ENCODE results near the gene SORL1-AS1.

The SORL1-AS1 gene

DNA sequence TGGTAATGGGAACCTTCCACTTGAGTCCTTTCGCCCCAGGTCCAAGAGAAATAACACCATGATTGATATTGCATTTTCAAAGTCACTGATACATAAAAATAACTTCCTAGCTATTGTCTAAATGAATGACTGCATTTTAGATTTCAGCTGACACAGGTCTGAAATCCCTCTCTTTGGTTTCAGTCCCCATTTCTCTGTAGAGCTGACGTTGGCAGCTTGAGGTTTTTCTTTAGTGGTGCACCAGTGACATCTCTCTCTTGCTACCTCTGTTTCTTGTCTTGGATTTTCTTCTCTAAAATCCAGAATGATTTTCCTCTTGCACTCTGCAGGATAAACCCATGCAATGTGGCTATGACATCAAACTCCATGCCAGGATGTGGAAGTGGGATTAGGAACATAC lies 32.4 kb downstream of the SORL1-AS1 start:
- ATAC-seq (ENCODE audit: low read depth) (no peak), DNase-seq (no peak)
- Histone ChIP-seq H2BK120ac (ENCODE audit: low read depth, low read length) (no peak overlapping the region), H3K79me1 (ENCODE audit: low read depth in 1 of 2, low read length in 2 of 2) (no peaks in the 10 kb centered on the region), H2BK15ac (ENCODE audit: low read depth, low read length) (no peak overlapping the region), H3K36me3 (ENCODE audit: control insufficient read depth, insufficient read depth, low read length) (no peaks in the 10 kb centered on the region), H3K9me1 (ENCODE audit: insufficient read depth, low read length) (no peaks in the 10 kb centered on the region), H3K4ac (ENCODE audit: low read depth, low read length) (no peak overlapping the region), H4K5ac (ENCODE audit: low read depth, low read length) (no peak overlapping the region), H4K8ac (ENCODE audit: low read depth in 2 of 2, low read length in 2 of 2) (no peak overlapping the region), H4K20me1 (ENCODE audit: insufficient read depth, low read length) (no peaks in the 10 kb centered on the region), H3K23ac (ENCODE audit: low read depth, low read length) (no peak overlapping the region), H3K9me3 (ENCODE audit: control insufficient read depth, insufficient read depth, low read length) (no peaks in the 10 kb centered on the region), H3K27me3 (ENCODE audit: control insufficient read depth, insufficient read depth, low read length) (peaks cover 8% of the 10 kb centered on the region), H3K27ac (ENCODE audit: insufficient read depth, low read length) (no peak overlapping the region), H3K4me2 (ENCODE audit: low read depth, low read length) (no peak overlapping the region), H2BK5ac (ENCODE audit: low read depth, low read length, poor library complexity, severe bottlenecking) (no peak overlapping the region), H3K56ac (ENCODE audit: extremely low read depth, insufficient read depth, low read length) (no peak overlapping the region), H2BK20ac (ENCODE audit: low read depth, low read length) (no peak overlapping the region), H4K91ac (ENCODE audit: insufficient read depth, low read depth, low read length) (no peak overlapping the region), H3K4me1 (ENCODE audit: control insufficient read depth, insufficient read depth, low read length) (no peaks in the 10 kb centered on the region; the same call in 1 of the 2 replicates), H2AK9ac (replicated peaks; ENCODE audit: low read depth, low read length, poor library complexity) (no peak overlapping the region), H3K14ac (replicated peaks; ENCODE audit: low read depth, low read length) (no peak overlapping the region), H3K9ac (ENCODE audit: low read depth, low read length) (no peak overlapping the region), H3K18ac (ENCODE audit: low read depth, low read length) (no peak overlapping the region), H2AK5ac (ENCODE audit: low read depth, low read length) (no peak overlapping the region), H3K4me3 (ENCODE audit: insufficient read depth, low read depth, low read length) (no peak overlapping the region), H2AFZ (replicated peaks; ENCODE audit: low read length, poor library complexity) (no peak overlapping the region)
- ChIA-PET CTCF (no interaction called here), POLR2A (ENCODE audit: unreplicated experiment) (no interaction called here)
- no CpG with 5 or more reads among the region's 2 CpGs for WGBS, 2 experiments (ENCODE audit: extremely low coverage in 2 of 2, insufficient read length in 1 of 2)
- dilution Hi-C loops (cut with HindIII; ENCODE audit: low sequenced_read_pairs, unreplicated experiment) (no loop called here), intact Hi-C loops (cut with micrococcal nuclease) (no loop called here), in situ Hi-C loops (cut with MboI; ENCODE audit: low sequenced_read_pairs) (no loop called here)
- TF ChIP-seq POLR2A (IDR thresholded peaks at IDR 0.05; ENCODE audit: low read depth, low read length) (no peak), BHLHE40 (IDR thresholded peaks at IDR 0.05; ENCODE audit: low read depth, low read length) (no peak), RAD21 (IDR thresholded peaks at IDR 0.05; ENCODE audit: low read length) (no peak)
- TF ChIP-seq, protein P1, sequence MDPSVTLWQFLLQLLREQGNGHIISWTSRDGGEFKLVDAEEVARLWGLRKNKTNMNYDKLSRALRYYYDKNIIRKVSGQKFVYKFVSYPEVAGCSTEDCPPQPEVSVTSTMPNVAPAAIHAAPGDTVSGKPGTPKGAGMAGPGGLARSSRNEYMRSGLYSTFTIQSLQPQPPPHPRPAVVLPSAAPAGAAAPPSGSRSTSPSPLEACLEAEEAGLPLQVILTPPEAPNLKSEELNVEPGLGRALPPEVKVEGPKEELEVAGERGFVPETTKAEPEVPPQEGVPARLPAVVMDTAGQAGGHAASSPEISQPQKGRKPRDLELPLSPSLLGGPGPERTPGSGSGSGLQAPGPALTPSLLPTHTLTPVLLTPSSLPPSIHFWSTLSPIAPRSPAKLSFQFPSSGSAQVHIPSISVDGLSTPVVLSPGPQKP (IDR thresholded peaks at IDR 0.05; ENCODE audit: borderline replicate concordance, low read depth, low read length), result no peak
- TF ChIP-seq, protein P2, sequence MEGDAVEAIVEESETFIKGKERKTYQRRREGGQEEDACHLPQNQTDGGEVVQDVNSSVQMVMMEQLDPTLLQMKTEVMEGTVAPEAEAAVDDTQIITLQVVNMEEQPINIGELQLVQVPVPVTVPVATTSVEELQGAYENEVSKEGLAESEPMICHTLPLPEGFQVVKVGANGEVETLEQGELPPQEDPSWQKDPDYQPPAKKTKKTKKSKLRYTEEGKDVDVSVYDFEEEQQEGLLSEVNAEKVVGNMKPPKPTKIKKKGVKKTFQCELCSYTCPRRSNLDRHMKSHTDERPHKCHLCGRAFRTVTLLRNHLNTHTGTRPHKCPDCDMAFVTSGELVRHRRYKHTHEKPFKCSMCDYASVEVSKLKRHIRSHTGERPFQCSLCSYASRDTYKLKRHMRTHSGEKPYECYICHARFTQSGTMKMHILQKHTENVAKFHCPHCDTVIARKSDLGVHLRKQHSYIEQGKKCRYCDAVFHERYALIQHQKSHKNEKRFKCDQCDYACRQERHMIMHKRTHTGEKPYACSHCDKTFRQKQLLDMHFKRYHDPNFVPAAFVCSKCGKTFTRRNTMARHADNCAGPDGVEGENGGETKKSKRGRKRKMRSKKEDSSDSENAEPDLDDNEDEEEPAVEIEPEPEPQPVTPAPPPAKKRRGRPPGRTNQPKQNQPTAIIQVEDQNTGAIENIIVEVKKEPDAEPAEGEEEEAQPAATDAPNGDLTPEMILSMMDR (conservative IDR thresholded peaks at IDR 0.05; ENCODE audit: low read depth, low read length), result no peak
- TF ChIP-seq, protein P3, sequence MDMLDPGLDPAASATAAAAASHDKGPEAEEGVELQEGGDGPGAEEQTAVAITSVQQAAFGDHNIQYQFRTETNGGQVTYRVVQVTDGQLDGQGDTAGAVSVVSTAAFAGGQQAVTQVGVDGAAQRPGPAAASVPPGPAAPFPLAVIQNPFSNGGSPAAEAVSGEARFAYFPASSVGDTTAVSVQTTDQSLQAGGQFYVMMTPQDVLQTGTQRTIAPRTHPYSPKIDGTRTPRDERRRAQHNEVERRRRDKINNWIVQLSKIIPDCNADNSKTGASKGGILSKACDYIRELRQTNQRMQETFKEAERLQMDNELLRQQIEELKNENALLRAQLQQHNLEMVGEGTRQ (IDR thresholded peaks at IDR 0.05; ENCODE audit: low read depth, low read length), result no peak
- no TSS peak for BruUV-seq (replicated peaks)

Measured in IMR-90 (cell line).